HepG2 (cell line): ENCODE results near the gene EHD1. TPM values are rescaled to one million over a fixed set of nuclear protein-coding genes. Genes with fewer than 3 reads are reported as not detected.

Source experiments
- ARID2 ChIP-seq: sonication (generic); formaldehyde crosslinking; IDR thresholded peaks from 2 replicates; pipeline ENCODE4 v1.8.1; 2022; ENCODE audit warnings: mild to moderate bottlenecking, missing genetic modification reagents, borderline replicate concordance
- ELF3 ChIP-seq: IDR thresholded peaks from 2 replicates; pipeline ENCODE4 v1.6.1; 2016; ENCODE audit warnings: missing genetic modification reagents, missing compliant biosample characterization
- FLYWCH1 ChIP-seq: sonication (generic); formaldehyde crosslinking; IDR thresholded peaks from 2 replicates; pipeline ENCODE4 v1.8.1; 2023; ENCODE audit warnings: mild to moderate bottlenecking, missing genetic modification reagents
- FOXO1 ChIP-seq: sonication (generic); formaldehyde crosslinking; IDR thresholded peaks from 2 replicates; pipeline ENCODE4 v1.4.0; 2020; ENCODE audit warnings: missing genetic modification reagents
- GRHL1 ChIP-seq: sonication (generic); formaldehyde crosslinking; conservative IDR thresholded peaks from 2 replicates; pipeline ENCODE4 v1.8.0; 2022; ENCODE audit warnings: missing genetic modification reagents
- HIC2 ChIP-seq: sonication (generic); formaldehyde crosslinking; IDR thresholded peaks from 2 replicates; pipeline ENCODE4 v1.9.0; 2022; ENCODE audit warnings: low read depth, missing genetic modification reagents
- HIVEP1 ChIP-seq: sonication (generic); formaldehyde crosslinking; IDR thresholded peaks from 2 replicates; pipeline ENCODE4 v1.4.0; 2020; ENCODE audit warnings: mild to moderate bottlenecking, missing genetic modification reagents
- NFE2 ChIP-seq: sonication (generic); formaldehyde crosslinking; IDR thresholded peaks from 2 replicates; pipeline ENCODE4 v1.4.0; 2020; ENCODE audit warnings: missing genetic modification reagents
- PAXIP1 ChIP-seq: sonication (generic); formaldehyde crosslinking; conservative IDR thresholded peaks from 2 replicates; pipeline ENCODE4 v1.4.0; 2020; ENCODE audit warnings: mild to moderate bottlenecking, missing genetic modification reagents, moderate library complexity
- PPARG ChIP-seq: conservative IDR thresholded peaks from 2 replicates; pipeline ENCODE4 v1.6.1; 2016; ENCODE audit warnings: missing biosample characterization, missing genetic modification reagents
- TBX3 ChIP-seq: fragments of 450-650 bp; IDR thresholded peaks from 2 replicates; pipeline ENCODE4 v1.6.1; 2017; ENCODE audit warnings: antibody characterized with exemption, mild to moderate bottlenecking, inconsistent platforms, borderline replicate concordance
- TOPORS ChIP-seq: sonication (generic); formaldehyde crosslinking; IDR thresholded peaks from 2 replicates; pipeline ENCODE4 v1.8.0; 2023; ENCODE audit warnings: mild to moderate bottlenecking, missing genetic modification reagents
- ZBTB42 ChIP-seq: sonication (generic); formaldehyde crosslinking; IDR thresholded peaks from 2 replicates; pipeline ENCODE4 v1.5.0; 2020; ENCODE audit warnings: mild to moderate bottlenecking, missing genetic modification reagents
- ZNF331 ChIP-seq: sonication (generic); formaldehyde crosslinking; IDR thresholded peaks from 2 replicates; pipeline ENCODE4 v1.4.0; 2020; ENCODE audit warnings: missing genetic modification reagents
- ZNF335 ChIP-seq: sonication (generic); formaldehyde crosslinking; IDR thresholded peaks from 2 replicates; pipeline ENCODE4 v1.4.0; 2020; ENCODE audit warnings: missing genetic modification reagents
- ZNF605 ChIP-seq: sonication (generic); formaldehyde crosslinking; IDR thresholded peaks from 2 replicates; pipeline ENCODE4 v1.8.0; 2022; ENCODE audit warnings: mild to moderate bottlenecking, missing genetic modification reagents
- ZSCAN21 ChIP-seq: sonication (generic); formaldehyde crosslinking; IDR thresholded peaks from 2 replicates; pipeline ENCODE4 v1.8.0; 2022; ENCODE audit warnings: mild to moderate bottlenecking, missing genetic modification reagents, moderate library complexity, borderline replicate concordance
- polyA plus RNA-seq, 8 experiments: library from polyadenylated mRNA; depleted of rRNA in 3 of 8; stranded (reverse) in 7 of 8; unstranded in 1 of 8; fragments of >200 nt; fragmentation: Illumina TruSeq in 4 of 8; extraction: Trizol in 4 of 8; gene quantifications; 2 replicates each; pipeline versions ENCODE4 v1.2.1 to v1.2.3, GENCODE V29; 2011 to 2016; ENCODE audit warnings: low read depth in 4 of 8, missing spikeins in 1 of 8, mixed read lengths in 1 of 8; ENCODE audit not compliant: insufficient read depth in 1 of 8
- total RNA-seq, 5 experiments: library from RNA; depleted of rRNA; stranded (reverse); fragments of >200 nt; fragmentation: Illumina TruSeq; extraction: Trizol; gene quantifications; 2 replicates each; pipeline ENCODE4 v1.2.3, GENCODE V29; 2016; ENCODE audit warnings: low read depth in 1 of 5
- TF ChIP-seq, protein P1 (sequence below): sonication (generic); formaldehyde crosslinking; IDR thresholded peaks from 2 replicates; pipeline ENCODE4 v1.9.0; 2022; ENCODE audit warnings: missing genetic modification reagents, mild to moderate bottlenecking, borderline replicate concordance
- TF ChIP-seq, protein P2 (sequence below): sonication (generic); formaldehyde crosslinking; IDR thresholded peaks from 2 replicates; pipeline ENCODE4 v1.4.0; 2020; ENCODE audit warnings: low read depth, mild to moderate bottlenecking, missing genetic modification reagents

Gene EHD1
- total and polyA plus RNA-seq, 2 of the 13 experiments (the other 11 are each of a cell fraction or from before 2014, with no cell fraction given) = 23.6 to 26.6 TPM

GRCh38 chr11:64870176-64870892 is 8.1 kb downstream of the EHD1 start (continued):
- no peak for TF ChIP-seq ZSCAN21
- TF ChIP-seq TBX3 = no peak
- TF ChIP-seq HIVEP1 (CRISPR knock-in tag) = 0 out of 2 replicates have a peak, but pooled peaks have one; percentile 47
- TF ChIP-seq PAXIP1 (CRISPR knock-in tag) = peak; percentile 83
- peak; percentile 88 for TF ChIP-seq HIC2
- no peak for TF ChIP-seq FOXO1 (CRISPR knock-in tag)
- TF ChIP-seq GRHL1 (CRISPR knock-in tag) = no peak
- TF ChIP-seq ZNF331 = peak; percentile 42; the same call in 1 of the 2 replicates
- 0 out of 2 replicates have a peak, but pooled peaks have one; percentile 18 for TF ChIP-seq ELF3
- TF ChIP-seq ZNF605 (CRISPR knock-in tag) = 0 out of 2 replicates have a peak, but pooled peaks have one; percentile 10
- TF ChIP-seq ZBTB42 (CRISPR knock-in tag) = 0 out of 2 replicates have a peak, but pooled peaks have one; percentile 3
- TF ChIP-seq NFE2 = peak; percentile 76; the same call in 1 of the 2 replicates
- TF ChIP-seq, protein P1, sequence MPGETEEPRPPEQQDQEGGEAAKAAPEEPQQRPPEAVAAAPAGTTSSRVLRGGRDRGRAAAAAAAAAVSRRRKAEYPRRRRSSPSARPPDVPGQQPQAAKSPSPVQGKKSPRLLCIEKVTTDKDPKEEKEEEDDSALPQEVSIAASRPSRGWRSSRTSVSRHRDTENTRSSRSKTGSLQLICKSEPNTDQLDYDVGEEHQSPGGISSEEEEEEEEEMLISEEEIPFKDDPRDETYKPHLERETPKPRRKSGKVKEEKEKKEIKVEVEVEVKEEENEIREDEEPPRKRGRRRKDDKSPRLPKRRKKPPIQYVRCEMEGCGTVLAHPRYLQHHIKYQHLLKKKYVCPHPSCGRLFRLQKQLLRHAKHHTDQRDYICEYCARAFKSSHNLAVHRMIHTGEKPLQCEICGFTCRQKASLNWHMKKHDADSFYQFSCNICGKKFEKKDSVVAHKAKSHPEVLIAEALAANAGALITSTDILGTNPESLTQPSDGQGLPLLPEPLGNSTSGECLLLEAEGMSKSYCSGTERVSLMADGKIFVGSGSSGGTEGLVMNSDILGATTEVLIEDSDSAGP (CRISPR knock-in tag) = peak; percentile 44; the same call in 1 of the 2 replicates
- TF ChIP-seq FLYWCH1 (CRISPR knock-in tag) = no peak
- 0 out of 2 replicates have a peak, but pooled peaks have one; percentile 73 for TF ChIP-seq ARID2 (CRISPR knock-in tag)
- TF ChIP-seq PPARG (CRISPR knock-in tag) = no peak
- TF ChIP-seq, protein P2, sequence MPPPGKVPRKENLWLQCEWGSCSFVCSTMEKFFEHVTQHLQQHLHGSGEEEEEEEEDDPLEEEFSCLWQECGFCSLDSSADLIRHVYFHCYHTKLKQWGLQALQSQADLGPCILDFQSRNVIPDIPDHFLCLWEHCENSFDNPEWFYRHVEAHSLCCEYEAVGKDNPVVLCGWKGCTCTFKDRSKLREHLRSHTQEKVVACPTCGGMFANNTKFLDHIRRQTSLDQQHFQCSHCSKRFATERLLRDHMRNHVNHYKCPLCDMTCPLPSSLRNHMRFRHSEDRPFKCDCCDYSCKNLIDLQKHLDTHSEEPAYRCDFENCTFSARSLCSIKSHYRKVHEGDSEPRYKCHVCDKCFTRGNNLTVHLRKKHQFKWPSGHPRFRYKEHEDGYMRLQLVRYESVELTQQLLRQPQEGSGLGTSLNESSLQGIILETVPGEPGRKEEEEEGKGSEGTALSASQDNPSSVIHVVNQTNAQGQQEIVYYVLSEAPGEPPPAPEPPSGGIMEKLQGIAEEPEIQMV (CRISPR knock-in tag) = no peak
- TF ChIP-seq TOPORS (CRISPR knock-in tag) = 0 out of 2 replicates have a peak, but pooled peaks have one; percentile 29
- TF ChIP-seq ZNF335 = no peak
